Measurements from ENCODE around the gene TGM4. TPM values are rescaled to one million over a fixed set of nuclear protein-coding genes. Genes with fewer than 3 reads are reported as not detected.
"Not testable (repeated sequence)": the region's sequence is repeated elsewhere in the genome, so short reads cannot be mapped to it uniquely, and the experiment has no call there.

Gene TGM4
- total and polyA plus RNA-seq, 2 donors (not counting 1 experiment from before 2014, with no cell fraction given): not detected

- TF ChIP-seq CTCF (IDR thresholded peaks at IDR 0.05): no peak
- TF ChIP-seq EZH2 (IDR thresholded peaks at IDR 0.05; ENCODE audit: borderline replicate concordance, insufficient read depth, low read depth, low read length, poor library complexity, severe bottlenecking): no peak
- H3K4me3 Mint-ChIP-seq: no peak overlapping the region
- Histone ChIP-seq H3K4me1 (ENCODE audit: control insufficient read depth in 2 of 2, insufficient read depth in 2 of 2, low read length in 2 of 2) (peaks cover 0 to 4% of the 10 kb centered on the region in 2 donors), H4K20me1 (ENCODE audit: control insufficient read depth, insufficient read depth, low read length, poor library complexity, severe bottlenecking) (no peaks in the 10 kb centered on the region), H3K9me3 (ENCODE audit: control extremely low read depth in 1 of 3, control insufficient read depth in 2 of 3, insufficient read depth in 1 of 3, low read length in 2 of 3) (no peaks in the 10 kb centered on the region), H3K4me2 (replicated peaks; ENCODE audit: low read depth, low read length, poor library complexity, severe bottlenecking) (no peak overlapping the region), H3K9ac (ENCODE audit: low read length) (no peak overlapping the region), H3K4me3 (ENCODE audit: control extremely low read depth in 1 of 5, extremely low read depth in 1 of 5, insufficient read depth in 1 of 5, low read depth in 2 of 5, low read length in 4 of 5) (no peak overlapping the region), H3K27me3 (replicated peaks in 1 of 4; ENCODE audit: control extremely low read depth in 1 of 4, control insufficient read depth in 3 of 4, insufficient read depth in 4 of 4, low read length in 3 of 4) (no peaks in the 10 kb centered on the region), H2AFZ (ENCODE audit: insufficient read depth, low read depth, low read length, poor library complexity, severe bottlenecking) (no peak overlapping the region), H3K36me3 (replicated peaks in 1 of 2; ENCODE audit: control extremely low read depth in 1 of 2, control insufficient read depth in 1 of 2, extremely low read depth in 1 of 2, insufficient read depth in 2 of 2, low read length in 1 of 2) (no peaks in the 10 kb centered on the region), H3K79me2 (ENCODE audit: control insufficient read depth, insufficient read depth, low read length) (no peaks in the 10 kb centered on the region), H3K27ac (ENCODE audit: low read length in 2 of 2) (no peak overlapping the region)
- no peak for ATAC-seq (ENCODE audit: low read depth)
- ChIA-PET CTCF (no interaction called here), POLR2A (no interaction called here)
- H3K27me3 Mint-ChIP-seq: no peaks in the 10 kb centered on the region
- peaks cover 2% of the 10 kb centered on the region for H3K4me1 Mint-ChIP-seq
- 75% methylated on average over 1 of the region's 1 CpG for WGBS (ENCODE audit: insufficient coverage)
- H3K9me3 Mint-ChIP-seq (ENCODE audit: insufficient read depth): no peaks in the 10 kb centered on the region
- intact Hi-C loops (cut with micrococcal nuclease): no loop called here
- DNase-seq: no peak
- no peak overlapping the region for H3K27ac Mint-ChIP-seq
Observed at GRCh38 chr3:44848634-44849033, 25.8 kb upstream of the TGM4 start.

DNA sequence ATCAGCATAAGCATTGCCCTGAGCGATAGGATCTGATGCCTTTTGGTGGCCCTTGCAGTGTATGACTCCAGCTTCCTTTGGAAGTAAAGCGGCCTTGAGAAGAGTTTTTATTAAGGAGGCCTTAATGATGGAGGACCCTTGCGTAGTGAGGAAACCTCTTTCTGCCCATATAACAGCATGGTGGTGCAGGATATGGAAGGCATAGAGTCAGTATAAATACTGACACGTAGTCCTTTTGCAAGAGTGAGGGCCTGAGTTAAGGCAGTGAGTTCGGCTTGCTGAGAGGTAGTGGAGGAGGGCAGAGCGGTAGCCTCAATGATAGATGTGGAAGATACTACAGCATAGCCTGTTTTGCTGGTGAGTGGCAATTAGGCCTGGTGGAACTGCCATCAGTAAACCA is 17.7 kb upstream of the TGM4 start:
- H3K27me3 ChIP-seq (replicated peaks in 1 of 4; ENCODE audit: control extremely low read depth in 1 of 4, control insufficient read depth in 3 of 4, insufficient read depth in 4 of 4, low read length in 3 of 4); H4K20me1 ChIP-seq (ENCODE audit: control insufficient read depth, insufficient read depth, low read length, poor library complexity, severe bottlenecking); H3K9ac ChIP-seq (ENCODE audit: low read length); H3K4me1 ChIP-seq (ENCODE audit: control insufficient read depth in 2 of 2, insufficient read depth in 2 of 2, low read length in 2 of 2); H3K4me2 ChIP-seq (replicated peaks; ENCODE audit: low read depth, low read length, poor library complexity, severe bottlenecking); ATAC-seq (ENCODE audit: low read depth); DNase-seq; intact Hi-C loops (cut with micrococcal nuclease); H3K27ac ChIP-seq (ENCODE audit: low read length in 2 of 2); CTCF ChIA-PET; H3K36me3 ChIP-seq (replicated peaks in 1 of 2; ENCODE audit: control extremely low read depth in 1 of 2, control insufficient read depth in 1 of 2, extremely low read depth in 1 of 2, insufficient read depth in 2 of 2, low read length in 1 of 2); H3K79me2 ChIP-seq (ENCODE audit: control insufficient read depth, insufficient read depth, low read length); H3K9me3 ChIP-seq (ENCODE audit: control extremely low read depth in 1 of 3, control insufficient read depth in 2 of 3, insufficient read depth in 1 of 3, low read length in 2 of 3); H3K4me1 Mint-ChIP-seq; H3K4me3 ChIP-seq (ENCODE audit: control extremely low read depth in 1 of 5, extremely low read depth in 1 of 5, insufficient read depth in 1 of 5, low read depth in 2 of 5, low read length in 4 of 5); POLR2A ChIA-PET; H3K27ac Mint-ChIP-seq; H3K27me3 Mint-ChIP-seq; H3K4me3 Mint-ChIP-seq; H2AFZ ChIP-seq (ENCODE audit: insufficient read depth, low read depth, low read length, poor library complexity, severe bottlenecking); H3K9me3 Mint-ChIP-seq (ENCODE audit: insufficient read depth): not testable (repeated sequence)
- 100% methylated on average over 5 of the region's 6 CpGs for WGBS (ENCODE audit: insufficient coverage)
